K562 (cell line): ENCODE measurements around the gene SLC6A20. TPM values are rescaled to one million over a fixed set of nuclear protein-coding genes. Genes with fewer than 3 reads are reported as not detected.

Experiments
- ATAC-seq: fragments of 200-7000 bp; cut with Tn5 transposase; 3 replicates; pipeline ENCODE4 v1.9.1; 2020; ENCODE audit warnings: moderate library complexity
- BruUV-seq: library from RNA; stranded (reverse); fragments of 400-500 nt; replicated peaks from 2 replicates; lab custom pipeline; 2021; lab: Mats Ljungman, UMichigan
- CTCF ChIA-PET: fragments of 300-600 bp; formaldehyde crosslinking; extraction: SDS; loops from one replicate; lab custom pipeline; 2021; ENCODE audit warnings: low intra/inter-chr PET ratio; lab: Yijun Ruan, JAX
- POLR2A ChIA-PET: fragments of 300-600, 350-650 bp; sonication (Branson Sonifier 250); formaldehyde crosslinking; extraction: SDS; loops from one replicate; lab custom pipeline; 2021; ENCODE audit warnings: antibody characterized with exemption, inconsistent platforms; lab: Yijun Ruan, JAX
- DNase-seq, 4 experiments: peaks; one replicate each; pipeline versions ENCODE4 v3.0.0 to v3.0.0-alpha.2; 2011 to 2018; ENCODE audit warnings: low spot score in 3 of 4, mixed read lengths in 3 of 4; ENCODE audit errors: extremely low read depth in 1 of 4
- FAIRE-seq: peaks from 2 replicates; lab custom pipeline; 2011; peaks lifted over from hg19 to GRCh38; lab: Jason Lieb, UNC
- H2AFZ ChIP-seq: 2 replicates; pipeline ENCODE4 v1.6.0; 2011; ENCODE audit warnings: low read depth, low read length, control low read depth, inconsistent platforms
- H3K27ac ChIP-seq: fragments of 200-600 bp; 3 replicates; pipeline ENCODE4 v1.8.0; 2011; ENCODE audit warnings: low read depth, mild to moderate bottlenecking, control low read depth, inconsistent platforms, low read length, moderate library complexity, mixed read lengths; ENCODE audit errors: extremely low read depth
- H3K27me3 ChIP-seq, 2 experiments: fragments of 300-600 bp in 1 of 2; 2 replicates in 1 of 2; 3 replicates in 1 of 2; pipeline versions ENCODE4 v1.6.0 to v1.8.0; 2011; ENCODE audit warnings: inconsistent platforms in 2 of 2, low read length in 2 of 2, mild to moderate bottlenecking in 1 of 2, mixed read lengths in 1 of 2, moderate library complexity in 1 of 2; ENCODE audit not compliant: control insufficient read depth in 2 of 2, insufficient read depth in 2 of 2
- H3K36me3 ChIP-seq: fragments of 300-600 bp; 3 replicates; pipeline ENCODE4 v1.8.0; 2011; ENCODE audit warnings: mild to moderate bottlenecking, low read length, inconsistent platforms; ENCODE audit not compliant: control insufficient read depth, insufficient read depth
- H3K4me1 ChIP-seq, 2 experiments: fragments of 200-600 bp in 1 of 2; replicated peaks in 1 of 2; 2 replicates in 1 of 2; 3 replicates in 1 of 2; pipeline versions ENCODE4 v1.5.1 to v1.8.0; 2011; ENCODE audit warnings: inconsistent platforms in 2 of 2, low read length in 2 of 2, mild to moderate bottlenecking in 1 of 2, mixed read lengths in 1 of 2, moderate library complexity in 1 of 2; ENCODE audit not compliant: control insufficient read depth in 2 of 2, insufficient read depth in 2 of 2
- H3K4me2 ChIP-seq: 2 replicates; pipeline ENCODE4 v1.6.1; 2011; ENCODE audit warnings: low read length, control low read depth, inconsistent platforms, mixed read lengths; ENCODE audit not compliant: insufficient read depth
- H3K4me3 ChIP-seq: fragments of 200-600 bp; sonication (generic), shearing (Covaris generic); 2 replicates; pipeline ENCODE4 v1.5.1; 2016; ENCODE audit warnings: control low read depth, inconsistent platforms
- H3K79me2 ChIP-seq: fragments of 200-600 bp; 3 replicates; pipeline ENCODE4 v1.8.0; 2011; ENCODE audit warnings: low read length, inconsistent platforms; ENCODE audit not compliant: control insufficient read depth, insufficient read depth
- H3K9ac ChIP-seq, 2 experiments: 2 replicates each; pipeline versions ENCODE4 v1.6.0 to v1.6.1; 2011; ENCODE audit warnings: low read depth in 2 of 2, low read length in 2 of 2, control low read depth in 1 of 2, inconsistent platforms in 1 of 2, mild to moderate bottlenecking in 1 of 2, mixed read lengths in 1 of 2; ENCODE audit not compliant: insufficient read depth in 1 of 2
- H3K9me1 ChIP-seq: one replicate; pipeline ENCODE4 v1.6.0; 2011; ENCODE audit warnings: inconsistent platforms, mild to moderate bottlenecking, low read length, moderate library complexity; ENCODE audit not compliant: control insufficient read depth, insufficient read depth
- H3K9me3 ChIP-seq: replicated peaks from 2 replicates; pipeline ENCODE4 v1.5.1; 2011; ENCODE audit warnings: low read depth, low read length, inconsistent platforms; ENCODE audit not compliant: control insufficient read depth, insufficient read depth
- H4K20me1 ChIP-seq: replicated peaks from 2 replicates; pipeline ENCODE4 v1.6.1; 2011; ENCODE audit warnings: low read length, inconsistent platforms, mixed read lengths; ENCODE audit not compliant: control insufficient read depth, insufficient read depth
- ADNP ChIP-seq: fragments of 200-800 bp; sonication (Bioruptor generic); IDR thresholded peaks from 2 replicates; pipeline ENCODE4 v1.6.1; 2016; ENCODE audit warnings: missing genetic modification characterization, missing compliant biosample characterization
- BCOR ChIP-seq: fragments of 450-650 bp; IDR thresholded peaks from 2 replicates; pipeline ENCODE4 v1.6.1; 2016
- CAMTA2 ChIP-seq: fragments of 250-450 bp; sonication (Bioruptor Pico); conservative IDR thresholded peaks from 2 replicates; pipeline ENCODE4 v1.5.1; 2022
- GTF2E2 ChIP-seq: fragments of 200-800 bp; sonication (Bioruptor generic); IDR thresholded peaks from 2 replicates; pipeline ENCODE4 v1.6.1; 2016; ENCODE audit warnings: missing genetic modification characterization, missing compliant biosample characterization
- HDAC6 ChIP-seq: IDR thresholded peaks from 2 replicates; pipeline ENCODE4 v1.6.1; 2012; ENCODE audit warnings: low read depth, mild to moderate bottlenecking, control low read depth, inconsistent platforms, low read length, moderate library complexity
- MCM2 ChIP-seq: fragments of 450-650 bp; IDR thresholded peaks from 2 replicates; pipeline ENCODE4 v1.6.1; 2017; ENCODE audit warnings: low read depth, mild to moderate bottlenecking
- PCBP1 ChIP-seq: fragments of 200-400 bp; formaldehyde crosslinking; IDR thresholded peaks from 2 replicates; pipeline ENCODE4 v1.6.1; 2018; ENCODE audit warnings: mild to moderate bottlenecking, low read depth, low read length; ENCODE audit not compliant: poor library complexity, severe bottlenecking
- POLR2AphosphoS2 ChIP-seq: IDR thresholded peaks from 2 replicates; pipeline ENCODE4 v1.6.1; 2012; ENCODE audit warnings: low read length, improper control_type of control experiment
- SOX6 ChIP-seq: fragments of 450-650 bp; IDR thresholded peaks from 2 replicates; pipeline ENCODE4 v1.6.1; 2014; ENCODE audit warnings: mild to moderate bottlenecking
- SUPT5H ChIP-seq: fragments of 450-650 bp; IDR thresholded peaks from 2 replicates; pipeline ENCODE4 v1.6.1; 2016
- TFAP4 ChIP-seq: sonication (generic); formaldehyde crosslinking; IDR thresholded peaks from 2 replicates; pipeline ENCODE4 v1.8.0; 2022; ENCODE audit warnings: missing genetic modification reagents, mild to moderate bottlenecking, moderate library complexity, borderline replicate concordance
- THRB ChIP-seq: fragments of 450-650 bp; formaldehyde crosslinking; conservative IDR thresholded peaks from 2 replicates; pipeline ENCODE4 v1.4.0; 2022; ENCODE audit warnings: mild to moderate bottlenecking, missing genetic modification characterization
- ZNF551 ChIP-seq: fragments of 250-450 bp; sonication (Bioruptor Pico); IDR thresholded peaks from 2 replicates; pipeline ENCODE4 v1.5.0; 2021; ENCODE audit warnings: mild to moderate bottlenecking, moderate library complexity
- WGBS: fragments of 100-300 bp; shearing (Covaris generic); methylation state at CpG from one replicate; pipeline ENCODE4 v1.1.6; 2016; ENCODE audit warnings: low coverage, mixed read lengths; ENCODE audit not compliant: insufficient coverage; ENCODE audit errors: missing lambda C conversion rate; 5-methylcytosine and 5-hydroxymethylcytosine counted together
- in situ Hi-C: fragments of 300-500 bp; cut with MboI; formaldehyde crosslinking; loops from 4 replicates; pipeline ENCODE4 v1.15.0; 2018; ENCODE audit warnings: inconsistent platforms, mixed read lengths
- intact Hi-C: fragments of 100-400 bp; cut with micrococcal nuclease; formaldehyde crosslinking; loops from 2 replicates; pipeline ENCODE4 v1.14.2; 2022
- polyA plus RNA-seq, 8 experiments: library from polyadenylated mRNA; depleted of rRNA in 4 of 8; stranded (reverse) in 5 of 8; unstranded in 3 of 8; fragments of >200 nt; fragmentation: Nextera tagmentation in 2 of 8; fragmentation: Illumina TruSeq in 1 of 8; extraction: Ambion mirVana in 2 of 8; extraction: Trizol in 1 of 8; gene quantifications; 2 replicates each; pipeline versions ENCODE4 v1.2.1 to v1.2.3, GENCODE V29; 2011 to 2014; ENCODE audit warnings: inconsistent platforms in 1 of 8, missing spikeins in 1 of 8
- total RNA-seq, 7 experiments: library from RNA; depleted of rRNA in 6 of 7; stranded (reverse); fragments of >200 nt in 6 of 7; fragmentation: Illumina TruSeq in 2 of 7; extraction: Trizol in 2 of 7; gene quantifications; 2 replicates each; pipeline versions ENCODE4 v1.2.1 to v1.2.3, GENCODE V29; 2011 to 2021; ENCODE audit warnings: low replicate concordance in 1 of 7

The SLC6A20 gene
- total and polyA plus RNA-seq, 9 of the 15 experiments (the other 6 are each of a cell fraction or from before 2014, with no cell fraction given), result not detected

- H3K9me1 ChIP-seq, result no peaks in the 10 kb centered on the region
- in situ Hi-C loops, result no loop called here
- H2AFZ ChIP-seq, result no peak overlapping the region
- H3K4me3 ChIP-seq, result no peak overlapping the region
- H3K79me2 ChIP-seq, result no peaks in the 10 kb centered on the region
- FAIRE-seq, result no peak
- no peaks in the 10 kb centered on the region for H3K36me3 ChIP-seq
- peak overlapping the region in 1 of 2 experiments; percentile 17; a peak in 1 of 4 replicates for H3K9ac ChIP-seq
- H3K4me1 ChIP-seq, result peaks cover 0 to 8% of the 10 kb centered on the region in 2 experiments; a peak in 3 of 5 replicates
- intact Hi-C loops, result loop anchor here (1.0 to 10.0 kb wide), 5 partner anchors 70 to 317 kb away; no protein-coding TSS in a partner anchor
- ChIA-PET POLR2A (no interaction called here), CTCF (interaction anchor here (0.8 to 3.0 kb wide), 5 partner anchors 71 to 317 kb away, joined by 3 to 25 read pairs (median 7); no protein-coding TSS in a partner anchor)
- 11% methylated on average over 10 of the region's 10 CpGs for WGBS
- peaks cover 28 to 74% of the 10 kb centered on the region in 2 experiments for H3K27me3 ChIP-seq
- no peak overlapping the region for H3K27ac ChIP-seq
- H4K20me1 ChIP-seq, result no peaks in the 10 kb centered on the region
- DNase-seq, result no peak
- BruUV-seq, result no TSS peak
- no peak for ATAC-seq
- no peaks in the 10 kb centered on the region for H3K9me3 ChIP-seq
- H3K4me2 ChIP-seq, result no peak overlapping the region
- no peak for TF ChIP-seq SUPT5H
- TF ChIP-seq CAMTA2 (CRISPR knock-in tag), result no peak
Measured at GRCh38 chr3:45761831-45762230, 34.5 kb downstream of the SLC6A20 start.

GRCh38 chr3:45760878-45761711 lies 35.2 kb downstream of the SLC6A20 start:
- Histone ChIP-seq H3K4me3 (no peak overlapping the region), H3K4me1 (peaks cover 0 to 8% of the 10 kb centered on the region in 2 experiments; a peak in 3 of 5 replicates), H3K9me3 (no peaks in the 10 kb centered on the region), H3K36me3 (no peaks in the 10 kb centered on the region), H4K20me1 (no peaks in the 10 kb centered on the region), H3K9me1 (no peaks in the 10 kb centered on the region), H3K9ac (no peak overlapping the region), H3K4me2 (no peak overlapping the region), H3K79me2 (no peaks in the 10 kb centered on the region), H3K27ac (no peak overlapping the region), H2AFZ (peak overlapping the region; percentile 54), H3K27me3 (peaks cover 30 to 77% of the 10 kb centered on the region in 2 experiments)
- ChIA-PET POLR2A (interaction anchor here (0.6 to 1.6 kb wide), 4 partner anchors 7 to 1112 kb away, joined by 3 to 4 read pairs (median 3); partner anchors contain the start of genes CCR5AS and CCRL2), CTCF (interaction anchor here (0.8 to 3.0 kb wide), 5 partner anchors 72 to 318 kb away, joined by 3 to 25 read pairs (median 7); no protein-coding TSS in a partner anchor)
- DNase-seq, result peak; percentile 71 to 87 (median 86)
- intact Hi-C loops (loop anchor here (1.0 to 10.0 kb wide), 5 partner anchors 71 to 318 kb away; no protein-coding TSS in a partner anchor), in situ Hi-C loops (no loop called here)
- BruUV-seq, result no TSS peak
- 8% methylated on average over 14 of the region's 14 CpGs for WGBS
- FAIRE-seq, result peak; percentile 93
- ATAC-seq, result peak; percentile 94
- peak; percentile 43; the same call in 1 of the 2 replicates for TF ChIP-seq TFAP4 (CRISPR knock-in tag)
- TF ChIP-seq BCOR, result no peak
- no peak for TF ChIP-seq HDAC6
- no peak for TF ChIP-seq ZNF551 (CRISPR knock-in tag)
- TF ChIP-seq ADNP, result no peak
- no peak for TF ChIP-seq MCM2
- TF ChIP-seq THRB (CRISPR knock-in tag), result no peak
- TF ChIP-seq POLR2AphosphoS2, result no peak
- no peak for TF ChIP-seq PCBP1
- no peak for TF ChIP-seq GTF2E2
- TF ChIP-seq SOX6, result no peak
